Stimulated activated CD4-positive, alpha-beta T cell treated with anti-CD3 and anti-CD28 coated beads, Interleukin-1b, Interleukin-23, amount 100 ng/mL, for 4 hours (primary cell): ENCODE results near the gene DEPP1.

Source experiments
- DNase-seq, 2 donors: peaks; one replicate each; pipeline ENCODE4 v3.0.0-alpha.2; 2020; ENCODE audit warnings: low read depth in 2 of 2

The DEPP1 gene

GRCh38 chr10:44980309-44981171, 1.9 kb upstream of the DEPP1 start:
- no peak for DNase-seq

- no peak for DNase-seq
These were observed 927 bp upstream of the DEPP1 start for GRCh38 chr10:44979281-44980191.

DNA sequence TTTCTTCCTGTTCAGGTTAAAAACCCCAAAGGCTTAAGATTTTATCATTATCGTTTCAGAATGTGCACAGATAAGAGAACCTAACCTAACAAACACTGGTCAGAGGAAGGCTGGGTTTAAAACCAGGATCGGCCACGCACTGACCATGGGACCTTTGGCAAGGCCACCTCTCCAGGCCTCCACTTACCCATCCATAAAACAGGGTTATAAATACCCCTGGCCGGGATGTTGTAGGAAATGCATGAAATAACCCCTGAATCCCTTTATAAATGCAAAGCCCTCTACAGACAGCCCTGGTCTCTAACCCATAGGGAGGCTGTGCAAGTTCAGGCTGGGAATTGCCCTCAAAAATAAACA, 418 bp downstream of the DEPP1 start:
- no peak for DNase-seq

- DNase-seq = no peak
These were observed 1.1 kb downstream of the DEPP1 start for GRCh38 chr10:44977287-44978212.

DNA sequence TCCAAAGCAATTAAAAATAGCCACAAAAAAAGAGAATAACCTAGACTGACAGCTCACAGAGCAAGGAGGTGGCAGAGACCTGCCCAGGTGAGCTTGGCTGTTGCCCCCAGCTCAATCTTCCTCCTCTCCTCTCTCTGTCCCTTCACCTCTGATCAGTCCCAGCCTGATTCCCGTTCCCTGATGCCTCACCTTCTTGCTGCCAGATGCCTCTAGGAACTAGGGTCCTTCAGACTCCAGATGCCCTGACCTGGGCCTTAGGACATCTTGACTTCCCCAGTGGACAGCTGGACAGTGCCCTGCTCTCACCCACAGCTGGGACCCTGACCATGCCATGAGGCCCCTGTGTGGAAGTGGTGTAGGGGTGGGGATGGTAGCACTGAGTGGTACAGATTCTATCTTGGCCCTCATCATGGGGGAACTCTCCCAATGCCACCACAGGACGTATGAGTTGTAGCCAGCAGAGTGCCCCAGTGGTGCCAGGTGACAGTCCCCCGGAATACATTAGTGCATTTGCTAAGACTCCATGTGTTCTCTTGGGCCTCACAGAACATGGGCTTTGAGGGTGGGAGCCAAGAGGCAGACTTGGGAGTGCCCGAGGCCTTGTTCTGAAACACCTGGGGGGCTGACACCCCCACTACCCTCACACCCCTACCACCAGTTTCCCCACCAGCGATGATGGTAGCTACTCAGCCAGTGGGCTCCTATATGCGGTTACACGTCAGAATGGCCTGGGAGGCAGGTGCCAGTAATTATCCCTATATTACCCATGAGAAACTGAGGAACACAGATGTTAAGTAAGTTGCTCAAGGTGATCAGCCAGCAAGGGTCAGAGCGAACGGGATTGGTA, 2.0 kb downstream of the DEPP1 start:
- no peak for DNase-seq

DNA sequence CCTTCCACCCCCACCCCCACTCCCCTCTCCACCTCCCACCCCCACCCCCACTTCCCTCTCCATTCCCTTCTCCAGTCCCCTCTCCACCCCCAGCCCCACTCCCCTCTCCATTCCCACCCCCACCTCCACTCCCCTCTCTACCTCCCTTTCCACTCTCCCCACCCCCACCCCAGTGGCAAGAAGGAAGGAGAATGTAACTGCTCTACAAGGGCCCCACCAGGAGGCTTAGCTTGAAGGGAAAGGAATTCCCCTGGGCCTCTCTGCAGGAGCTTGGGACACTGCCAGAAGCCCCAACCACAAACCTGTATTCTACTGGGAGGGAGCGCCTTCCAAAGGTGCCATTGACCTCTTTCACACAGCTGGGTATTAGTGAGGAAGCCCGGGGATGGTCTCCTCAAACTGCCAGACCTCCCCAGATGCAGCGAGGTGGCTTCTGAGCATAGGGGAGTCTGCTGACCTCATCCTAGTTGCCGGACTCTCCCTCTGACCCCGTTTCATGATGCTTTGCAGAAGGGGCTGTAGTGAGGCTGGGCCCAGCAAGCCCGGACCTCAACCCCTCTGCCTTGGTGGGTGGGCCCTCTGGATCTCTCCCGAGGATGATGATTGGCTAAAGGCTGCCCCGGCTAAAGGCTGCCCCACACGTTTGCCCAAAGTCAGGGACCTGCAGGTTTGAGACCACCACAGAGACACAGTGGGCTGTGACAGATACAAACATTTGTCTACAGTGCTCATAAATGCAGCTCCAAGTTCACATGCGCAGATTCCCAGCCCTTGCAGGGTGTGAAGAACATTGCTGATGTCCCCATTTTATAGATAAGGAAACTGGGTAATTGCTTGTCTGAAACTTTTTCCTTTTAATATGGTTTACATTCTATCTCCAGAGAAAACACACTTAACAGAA, 2.9 kb downstream of the DEPP1 start:
- no peak for DNase-seq

- DNase-seq = peak; percentile 57 to 61
These were observed 3.8 kb downstream of the DEPP1 start for GRCh38 chr10:44974628-44975430.

DNA sequence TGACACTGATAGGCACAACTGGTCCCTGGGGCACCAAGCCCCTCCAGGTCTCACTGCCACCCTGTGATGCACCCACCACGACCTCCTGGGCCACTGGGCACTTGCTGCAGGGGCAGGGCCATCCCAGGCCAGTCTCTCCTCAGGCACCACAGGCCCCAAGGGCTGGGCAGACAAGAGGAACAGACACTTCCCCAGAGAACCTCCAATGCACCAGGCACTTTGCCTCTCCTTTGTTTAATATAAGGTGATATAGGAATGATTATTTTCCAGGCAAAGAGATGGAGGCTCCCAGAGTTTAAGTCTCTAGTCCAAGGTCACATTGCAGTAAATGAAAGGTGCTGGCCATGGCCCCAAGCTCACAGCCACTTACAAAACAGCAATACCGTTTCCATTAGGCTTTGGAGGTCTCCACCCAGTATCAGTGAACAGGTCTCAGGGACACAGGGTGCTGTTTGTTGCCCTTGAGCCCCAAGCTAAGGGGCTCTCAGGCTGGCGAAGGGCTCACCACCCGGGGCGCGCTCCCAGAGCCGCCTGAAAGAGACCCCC, 4.5 kb downstream of the DEPP1 start:
- no peak for DNase-seq

DNA sequence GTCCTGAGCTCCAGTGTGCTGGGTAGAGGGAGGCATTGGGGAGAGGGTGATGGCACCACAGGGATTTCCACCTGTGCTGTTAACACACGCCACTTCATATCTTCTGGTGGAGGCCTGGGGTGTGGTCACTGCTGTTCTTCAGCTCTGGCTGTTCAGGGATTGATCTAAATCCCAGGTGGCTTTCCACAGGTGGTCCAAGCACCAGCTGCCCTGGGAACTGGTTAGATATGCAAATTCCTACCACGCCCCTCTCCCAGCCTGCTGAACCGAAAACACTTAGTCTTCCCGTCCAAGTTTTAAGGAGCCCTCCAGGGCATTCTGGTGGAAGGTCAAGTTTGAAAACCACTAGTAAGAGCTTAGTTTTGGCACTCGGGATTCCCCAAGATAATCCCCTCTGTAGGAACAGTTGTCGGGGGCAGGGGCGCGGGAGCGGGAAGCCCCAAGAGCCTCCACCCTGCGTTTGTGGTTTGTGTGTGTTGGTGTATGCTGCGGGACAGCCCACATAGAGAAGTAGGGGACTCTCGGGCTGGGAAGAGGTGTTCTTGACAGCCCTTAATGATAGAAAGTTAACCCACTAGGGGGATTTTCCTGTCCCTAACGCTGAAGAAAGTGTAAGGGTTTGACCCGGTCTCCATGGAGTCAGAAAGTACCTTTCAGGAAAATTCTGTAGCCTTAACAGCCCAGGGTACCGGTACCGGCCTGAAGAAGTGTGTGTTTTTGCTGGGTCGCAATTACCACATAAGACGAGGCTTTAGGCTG, 5.1 kb downstream of the DEPP1 start:
- no peak for DNase-seq

GRCh38 chr10:44972874-44973306, 5.7 kb downstream of the DEPP1 start:
- DNase-seq = no peak

GRCh38 chr10:44971935-44972757, 6.5 kb downstream of the DEPP1 start:
- DNase-seq = no peak

DNA sequence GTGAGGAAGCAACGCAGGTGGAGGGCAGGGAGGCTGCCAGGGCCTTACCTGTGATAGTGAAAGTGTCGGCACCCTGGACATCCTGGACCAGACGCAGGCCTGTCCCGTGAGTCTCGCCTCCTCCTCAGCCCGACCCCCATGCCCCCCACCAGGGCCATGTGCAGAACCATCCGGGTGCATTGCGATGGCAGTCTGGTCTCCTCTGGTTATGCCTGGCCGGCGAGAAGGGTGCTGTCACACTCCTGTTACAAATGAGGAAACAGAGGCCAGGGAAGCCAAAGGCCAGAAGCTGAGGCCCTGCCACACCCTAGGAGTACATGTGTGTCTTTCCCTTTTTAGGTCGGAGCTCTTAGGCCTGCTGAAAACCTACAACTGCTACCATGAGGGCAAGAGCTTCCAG, 7.2 kb downstream of the DEPP1 start:
- DNase-seq = no peak

- no peak for DNase-seq
These were observed 7.7 kb downstream of the DEPP1 start for GRCh38 chr10:44970812-44971395.

- no peak for DNase-seq
These were observed 8.8 kb downstream of the DEPP1 start for GRCh38 chr10:44969854-44970253.

DNA sequence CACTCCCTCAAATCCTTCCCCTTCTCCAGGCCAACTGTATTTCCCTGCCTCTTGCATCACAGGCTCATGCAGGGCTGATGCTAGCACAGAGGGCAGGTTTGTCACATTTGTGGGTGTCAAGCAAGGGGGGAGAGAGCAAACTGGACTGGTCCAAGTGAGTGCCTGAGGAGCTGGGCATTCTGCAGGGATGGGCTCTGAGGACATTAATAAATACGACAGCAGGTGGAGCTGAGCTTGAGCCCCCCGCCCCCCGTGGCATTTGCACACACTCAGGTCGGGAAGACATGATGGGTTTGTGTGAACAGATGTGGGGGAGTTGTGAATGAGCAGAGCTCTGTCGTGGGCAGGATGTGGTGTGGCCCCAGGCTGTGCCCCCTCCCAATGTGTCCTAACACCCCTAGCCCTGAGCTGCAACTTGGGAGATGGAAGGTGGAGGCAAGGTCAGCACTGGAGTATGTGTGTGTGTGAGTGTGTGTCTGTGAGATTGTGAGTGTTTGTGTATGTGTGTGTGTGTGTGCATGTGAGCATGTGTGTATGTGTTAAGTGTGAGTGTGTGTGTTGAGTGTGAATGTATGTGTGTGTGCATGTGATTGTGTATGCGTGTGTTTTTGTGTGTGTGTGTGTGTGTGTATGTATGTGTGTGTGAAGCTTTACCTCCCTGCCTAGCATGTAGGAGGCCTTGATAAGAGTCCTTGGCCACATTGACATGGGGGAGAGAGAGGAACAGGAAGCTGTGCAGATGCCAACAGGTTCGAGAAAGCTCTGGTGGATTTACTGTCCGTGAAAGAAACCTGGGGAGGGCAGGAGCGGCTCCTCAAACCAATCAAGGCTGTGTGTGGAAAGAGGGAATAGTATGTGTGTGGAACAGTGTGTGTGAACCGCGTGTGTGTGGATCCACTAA, 9.9 kb downstream of the DEPP1 start:
- DNase-seq = no peak

GRCh38 chr10:44968091-44968490, 10.5 kb downstream of the DEPP1 start:
- no peak for DNase-seq
